Hindlimb muscle (tissue), 1 donor: ENCODE measurements around the gene AUTS2. TPM values are rescaled to one million over a fixed set of nuclear protein-coding genes. Genes with fewer than 3 reads are reported as not detected.
"Not testable (repeated sequence)": the region's sequence is repeated elsewhere in the genome, so short reads cannot be mapped to it uniquely, and the experiment has no call there.

ENCODE experiments used
- DNase-seq: peaks from one replicate; pipeline ENCODE4 v3.0.0-alpha.2; 2013
- polyA plus RNA-seq: library from polyadenylated mRNA; unstranded; fragments of 120-200 nt; gene quantifications from one replicate; pipeline ENCODE4 v1.2.1, GENCODE V29; 2013; ENCODE audit not compliant: insufficient read length

Gene AUTS2
- polyA plus RNA-seq, 1 donor = 80.5 TPM

GRCh38 chr7:70640266-70640833 is 1042.1 kb downstream of the AUTS2 start:
- DNase-seq = no peak

- no peak for DNase-seq
These were observed 1043.6 kb downstream of the AUTS2 start for GRCh38 chr7:70641882-70642281.

GRCh38 chr7:70645279-70645678 is 1047.0 kb downstream of the AUTS2 start:
- no peak for DNase-seq

- no peak for DNase-seq
These were observed 1047.6 kb downstream of the AUTS2 start for GRCh38 chr7:70645876-70646351.

- no peak for DNase-seq
These were observed 1048.4 kb downstream of the AUTS2 start for GRCh38 chr7:70646536-70647248.

GRCh38 chr7:70647801-70648498 is 1049.7 kb downstream of the AUTS2 start:
- DNase-seq = no peak

GRCh38 chr7:70648499-70648861 is 1050.2 kb downstream of the AUTS2 start:
- not testable (repeated sequence) for DNase-seq

GRCh38 chr7:70649323-70649722 is 1051.0 kb downstream of the AUTS2 start:
- no peak for DNase-seq

- no peak for DNase-seq
These were observed 1055.9 kb downstream of the AUTS2 start for GRCh38 chr7:70654146-70654545.

- no peak for DNase-seq
These were observed 1056.7 kb downstream of the AUTS2 start for GRCh38 chr7:70654979-70655378.

- DNase-seq = no peak
These were observed 1057.4 kb downstream of the AUTS2 start for GRCh38 chr7:70655694-70656093.

- no peak for DNase-seq
These were observed 1059.3 kb downstream of the AUTS2 start for GRCh38 chr7:70657571-70657970.

- DNase-seq = no peak
These were observed 1059.8 kb downstream of the AUTS2 start for GRCh38 chr7:70657989-70658632.

GRCh38 chr7:70659263-70659662 is 1061.0 kb downstream of the AUTS2 start:
- DNase-seq = no peak

GRCh38 chr7:70660154-70660818 is 1062.0 kb downstream of the AUTS2 start:
- no peak for DNase-seq

GRCh38 chr7:70660819-70661191 is 1062.5 kb downstream of the AUTS2 start:
- no peak for DNase-seq

GRCh38 chr7:70663680-70664079 is 1065.4 kb downstream of the AUTS2 start:
- no peak for DNase-seq

GRCh38 chr7:70665997-70666396 is 1067.7 kb downstream of the AUTS2 start:
- DNase-seq = no peak

GRCh38 chr7:70667406-70667805 is 1069.1 kb downstream of the AUTS2 start:
- DNase-seq = no peak

- DNase-seq = no peak
These were observed 1070.5 kb downstream of the AUTS2 start for GRCh38 chr7:70668606-70669358.

- no peak for DNase-seq
These were observed 1071.6 kb downstream of the AUTS2 start for GRCh38 chr7:70669854-70670253.

- DNase-seq = no peak
These were observed 1072.0 kb downstream of the AUTS2 start for GRCh38 chr7:70670288-70670687.
